Ramos (cell line): ENCODE data around the gene OR2T29.
"Not testable (repeated sequence)": the region's sequence is repeated elsewhere in the genome, so short reads cannot be mapped to it uniquely, and the experiment has no call there.

Source experiments
- in situ Hi-C: fragments of 300-500 bp; cut with MboI; formaldehyde crosslinking; loops from one replicate; pipeline ENCODE4 v1.14.3; 2022; ENCODE audit warnings: low sequenced_read_pairs; ENCODE audit not compliant: unreplicated experiment

OR2T29 gene

GRCh38 chr1:248521856-248522255 is 40.7 kb downstream of the OR2T29 start:
- in situ Hi-C loops = no loop called here

GRCh38 chr1:248510217-248510616 is 52.4 kb downstream of the OR2T29 start:
- in situ Hi-C loops = not testable (repeated sequence)

GRCh38 chr1:248507773-248508172 is 54.8 kb downstream of the OR2T29 start, which contains the start of gene OR2G6:
OR2G6 (plus strand) TSS chr1:248508073; CDS start chr1:248521647, 13,574 bp downstream.
- in situ Hi-C loops = not testable (repeated sequence)
